Hepatocyte (in vitro differentiated cells): ENCODE data around the gene ZNF652. TPM values are rescaled to one million over a fixed set of nuclear protein-coding genes. Genes with fewer than 3 reads are reported as not detected.
A peak's percentile ranks its signal among the peaks of the same experiment; 100 is the strongest.
"Not testable (repeated sequence)": the region's sequence is repeated elsewhere in the genome, so short reads cannot be mapped to it uniquely, and the experiment has no call there.

Experiments used
- DNase-seq: peaks from one replicate; pipeline ENCODE4 v3.0.0-alpha.2; 2016; ENCODE audit warnings: low spot score
- H2AFZ ChIP-seq: fragments of 200-600 bp; sonication (generic); 2 replicates; pipeline ENCODE4 v1.6.0; 2016; ENCODE audit warnings: antibody characterized with exemption, mild to moderate bottlenecking
- H3K27ac ChIP-seq: fragments of 200-600 bp; sonication (generic); 2 replicates; pipeline ENCODE4 v1.5.1; 2016; ENCODE audit warnings: mild to moderate bottlenecking
- H3K27me3 ChIP-seq: fragments of 200-600 bp; sonication (generic); 2 replicates; pipeline ENCODE4 v1.6.1; 2016
- H3K36me3 ChIP-seq: fragments of 200-600 bp; sonication (generic); replicated peaks from 2 replicates; pipeline ENCODE4 v1.5.1; 2016; ENCODE audit warnings: low read depth; ENCODE audit not compliant: insufficient read depth
- H3K4me1 ChIP-seq: fragments of 200-600 bp; sonication (generic); 2 replicates; pipeline ENCODE4 v1.5.1; 2016; ENCODE audit warnings: mild to moderate bottlenecking, moderate library complexity; ENCODE audit not compliant: insufficient read depth
- H3K4me2 ChIP-seq: fragments of 200-600 bp; sonication (generic); 2 replicates; pipeline ENCODE4 v1.6.0; 2016
- H3K4me3 ChIP-seq: fragments of 200-600 bp; sonication (generic); 2 replicates; pipeline ENCODE4 v1.5.1; 2016; ENCODE audit warnings: mild to moderate bottlenecking
- H3K79me2 ChIP-seq: fragments of 200-600 bp; sonication (generic); 2 replicates; pipeline ENCODE4 v1.6.0; 2017; ENCODE audit warnings: mild to moderate bottlenecking
- H3K9me2 ChIP-seq: fragments of 200-600 bp; sonication (generic); replicated peaks from 2 replicates; pipeline ENCODE4 v1.6.0; 2017; ENCODE audit warnings: mild to moderate bottlenecking; ENCODE audit not compliant: insufficient read depth
- H3K9me3 ChIP-seq: fragments of 200-600 bp; sonication (generic); 2 replicates; pipeline ENCODE4 v1.5.1; 2016; ENCODE audit warnings: low read depth, mild to moderate bottlenecking
- H4K20me1 ChIP-seq: fragments of 200-600 bp; sonication (generic); 2 replicates; pipeline ENCODE4 v1.6.0; 2016; ENCODE audit warnings: mild to moderate bottlenecking; ENCODE audit not compliant: insufficient read depth, poor library complexity, severe bottlenecking
- EZH2 ChIP-seq: fragments of 200-600 bp; sonication (generic); IDR thresholded peaks from 2 replicates; pipeline ENCODE4 v1.6.1; 2016; ENCODE audit warnings: antibody characterized with exemption, mild to moderate bottlenecking, borderline replicate concordance
- EZH2phosphoT487 ChIP-seq: fragments of 200-600 bp; sonication (generic); IDR thresholded peaks from one replicate; pipeline ENCODE4 v1.6.1; 2018; ENCODE audit warnings: antibody characterized with exemption, mild to moderate bottlenecking, low read depth, moderate library complexity; ENCODE audit not compliant: unreplicated experiment, severe bottlenecking
- WGBS: methylation state at CpG from one replicate; pipeline ENCODE4 v1.1.6; 2016; ENCODE audit warnings: low lambda C conversion rate; ENCODE audit errors: missing lambda C conversion rate; 5-methylcytosine and 5-hydroxymethylcytosine counted together
- polyA plus RNA-seq: library from polyadenylated mRNA; unstranded; fragments of >200 nt; fragmentation: Nextera tagmentation; extraction: Ambion mirVana; gene quantifications from 2 replicates; pipeline ENCODE4 v1.2.1, GENCODE V29; 2016
- total RNA-seq: library from RNA; depleted of rRNA; stranded (reverse); fragments of >200 nt; gene quantifications from 2 replicates; pipeline ENCODE4 v1.2.3, GENCODE V29; 2014
- TF ChIP-seq, protein P1 (sequence below): fragments of 200-600 bp; sonication (generic); IDR thresholded peaks from 2 replicates; pipeline ENCODE4 v1.5.1; 2016; ENCODE audit warnings: antibody characterized with exemption, mild to moderate bottlenecking; ENCODE audit not compliant: poor library complexity

The ZNF652 gene
- total and polyA plus RNA-seq, 2 experiments from 2014 or later: 23.0 to 55.6 TPM

DNA sequence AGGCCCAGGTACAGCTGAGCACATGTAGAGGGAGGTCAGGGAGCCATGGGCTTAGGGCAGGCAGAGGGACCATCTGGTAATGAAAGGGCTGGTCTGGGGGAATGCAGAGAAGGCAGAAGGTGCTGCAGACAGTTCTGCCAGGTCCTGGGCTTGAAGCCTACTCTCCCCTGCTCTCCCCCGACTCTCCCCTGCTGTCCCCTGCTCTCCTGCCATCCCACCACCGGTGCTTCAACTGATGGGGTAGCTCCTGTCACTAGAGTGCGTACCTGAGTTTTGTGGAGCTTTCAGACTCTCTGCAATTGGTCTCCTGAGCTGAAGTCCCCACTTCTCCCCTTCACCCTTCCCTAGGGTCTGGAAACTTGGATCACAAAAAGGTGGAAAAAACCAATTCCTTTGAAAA, 94.1 kb downstream of the ZNF652 start:
- no peak overlapping the region for H3K4me2 ChIP-seq
- no peaks in the 10 kb centered on the region for H4K20me1 ChIP-seq
- H3K27ac ChIP-seq: no peak overlapping the region
- H3K36me3 ChIP-seq: no peaks in the 10 kb centered on the region
- H3K4me3 ChIP-seq: no peak overlapping the region
- no peak for DNase-seq
- no peak overlapping the region for H2AFZ ChIP-seq
- no peaks in the 10 kb centered on the region for H3K27me3 ChIP-seq
- H3K9me2 ChIP-seq: no peaks in the 10 kb centered on the region
- TF ChIP-seq EZH2phosphoT487 (no peak), EZH2 (no peak)
- TF ChIP-seq, protein P1, sequence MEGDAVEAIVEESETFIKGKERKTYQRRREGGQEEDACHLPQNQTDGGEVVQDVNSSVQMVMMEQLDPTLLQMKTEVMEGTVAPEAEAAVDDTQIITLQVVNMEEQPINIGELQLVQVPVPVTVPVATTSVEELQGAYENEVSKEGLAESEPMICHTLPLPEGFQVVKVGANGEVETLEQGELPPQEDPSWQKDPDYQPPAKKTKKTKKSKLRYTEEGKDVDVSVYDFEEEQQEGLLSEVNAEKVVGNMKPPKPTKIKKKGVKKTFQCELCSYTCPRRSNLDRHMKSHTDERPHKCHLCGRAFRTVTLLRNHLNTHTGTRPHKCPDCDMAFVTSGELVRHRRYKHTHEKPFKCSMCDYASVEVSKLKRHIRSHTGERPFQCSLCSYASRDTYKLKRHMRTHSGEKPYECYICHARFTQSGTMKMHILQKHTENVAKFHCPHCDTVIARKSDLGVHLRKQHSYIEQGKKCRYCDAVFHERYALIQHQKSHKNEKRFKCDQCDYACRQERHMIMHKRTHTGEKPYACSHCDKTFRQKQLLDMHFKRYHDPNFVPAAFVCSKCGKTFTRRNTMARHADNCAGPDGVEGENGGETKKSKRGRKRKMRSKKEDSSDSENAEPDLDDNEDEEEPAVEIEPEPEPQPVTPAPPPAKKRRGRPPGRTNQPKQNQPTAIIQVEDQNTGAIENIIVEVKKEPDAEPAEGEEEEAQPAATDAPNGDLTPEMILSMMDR: no peak
- no peaks in the 10 kb centered on the region for H3K79me2 ChIP-seq
- H3K9me3 ChIP-seq: no peaks in the 10 kb centered on the region
- 64% methylated on average over 3 of the region's 3 CpGs for WGBS
- no peaks in the 10 kb centered on the region for H3K4me1 ChIP-seq

- Histone ChIP-seq H3K27ac (no peak overlapping the region), H3K4me3 (no peak overlapping the region), H3K36me3 (no peaks in the 10 kb centered on the region), H3K27me3 (no peaks in the 10 kb centered on the region), H3K79me2 (no peaks in the 10 kb centered on the region), H4K20me1 (no peaks in the 10 kb centered on the region), H2AFZ (no peak overlapping the region), H3K4me2 (no peak overlapping the region), H3K4me1 (no peaks in the 10 kb centered on the region), H3K9me3 (no peaks in the 10 kb centered on the region), H3K9me2 (no peaks in the 10 kb centered on the region)
- no peak for DNase-seq
- 77% methylated on average over 2 of the region's 2 CpGs for WGBS
- TF ChIP-seq EZH2: no peak
- TF ChIP-seq EZH2phosphoT487: no peak
- TF ChIP-seq, protein P1: no peak
Observed at GRCh38 chr17:49266233-49266632, 95.8 kb downstream of the ZNF652 start.

GRCh38 chr17:49261540-49261939, 100.5 kb downstream of the ZNF652 start:
- H3K79me2 ChIP-seq, DNase-seq, H3K4me1 ChIP-seq, H3K27ac ChIP-seq, H3K4me2 ChIP-seq, H3K9me2 ChIP-seq, H3K27me3 ChIP-seq, H4K20me1 ChIP-seq, H3K36me3 ChIP-seq, H2AFZ ChIP-seq, H3K4me3 ChIP-seq, H3K9me3 ChIP-seq: not testable (repeated sequence)
- WGBS: 90% methylated on average over 9 of the region's 9 CpGs

DNA sequence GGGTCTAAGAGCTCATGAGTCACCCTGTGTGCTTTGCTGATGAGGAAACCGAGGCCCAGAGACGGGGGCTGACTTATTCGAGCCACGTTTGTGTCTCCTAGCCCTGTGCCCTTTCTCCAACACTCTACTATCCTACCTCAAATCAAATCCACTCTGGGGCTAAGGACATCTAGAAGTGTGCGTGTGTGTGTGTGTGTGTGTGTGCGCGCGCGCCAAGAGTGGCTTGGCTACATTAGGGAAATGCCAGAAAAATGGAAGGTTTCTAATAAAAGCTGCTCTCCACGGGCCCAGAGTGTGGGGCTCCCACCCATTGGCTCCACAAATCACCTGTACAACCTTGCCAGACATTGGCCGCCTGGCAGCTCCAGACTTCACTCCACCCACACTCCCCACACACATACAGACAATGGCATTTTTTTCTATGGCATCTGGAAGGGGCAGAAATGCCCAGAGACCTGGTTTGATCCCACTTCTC, 101.2 kb downstream of the ZNF652 start:
- no peaks in the 10 kb centered on the region for H3K9me3 ChIP-seq
- H3K79me2 ChIP-seq: no peaks in the 10 kb centered on the region
- no peaks in the 10 kb centered on the region for H3K4me1 ChIP-seq
- TF ChIP-seq EZH2 (no peak), EZH2phosphoT487 (no peak)
- TF ChIP-seq, protein P1: no peak
- peak overlapping the region; percentile 84 for H2AFZ ChIP-seq
- peak overlapping the region; percentile 79 for H3K27ac ChIP-seq
- peak overlapping the region; percentile 26 for H3K4me3 ChIP-seq
- H3K9me2 ChIP-seq: no peaks in the 10 kb centered on the region
- DNase-seq: no peak
- 60% methylated on average over 11 of the region's 11 CpGs for WGBS
- no peaks in the 10 kb centered on the region for H3K36me3 ChIP-seq
- H3K4me2 ChIP-seq: peak overlapping the region; percentile 82
- H4K20me1 ChIP-seq: no peaks in the 10 kb centered on the region
- H3K27me3 ChIP-seq: no peaks in the 10 kb centered on the region
